Natural killer cell (primary cell): Measurements from ENCODE around the gene COL6A2. TPM values are rescaled to one million over a fixed set of nuclear protein-coding genes. Genes with fewer than 3 reads are reported as not detected.

ENCODE experiments used
- ATAC-seq, 3 donors: fragments of 150-1000 bp in 2 of 3; fragments of 200-7000 bp in 1 of 3; cut with Tn5 transposase; 1 replicate in 1 of 3; 2 replicates in 2 of 3; pipeline ENCODE4 v1.10.0; 2021; ENCODE audit warnings: mild to moderate bottlenecking in 2 of 3, moderate library complexity in 2 of 3
- DNase-seq, 2 donors: peaks; one replicate each; pipeline versions ENCODE4 v3.0.0 to v3.0.0-alpha.2; 2013 to 2021; ENCODE audit warnings: mixed read lengths in 1 of 2
- H3K27ac ChIP-seq: one replicate; pipeline ENCODE4 v1.5.1; 2013; ENCODE audit warnings: mild to moderate bottlenecking, low read length
- H3K27me3 ChIP-seq: one replicate; pipeline ENCODE4 v1.6.1; 2013; ENCODE audit warnings: low read length; ENCODE audit not compliant: control insufficient read depth, insufficient read depth
- H3K36me3 ChIP-seq: one replicate; pipeline ENCODE4 v1.6.1; 2013; ENCODE audit warnings: low read length; ENCODE audit not compliant: control insufficient read depth, insufficient read depth
- H3K4me1 ChIP-seq: one replicate; pipeline ENCODE4 v1.6.1; 2013; ENCODE audit warnings: low read length; ENCODE audit not compliant: control insufficient read depth, insufficient read depth
- H3K4me3 ChIP-seq: one replicate; pipeline ENCODE4 v1.5.1; 2013; ENCODE audit warnings: low read length
- H3K9me3 ChIP-seq: one replicate; pipeline ENCODE4 v1.6.1; 2013; ENCODE audit warnings: low read length; ENCODE audit not compliant: control insufficient read depth, insufficient read depth
- H3K27ac Mint-ChIP-seq, 2 donors: one replicate each; pipeline ENCODE4 v1.8.0; 2022; ENCODE audit warnings: mild to moderate bottlenecking in 2 of 2, mixed read lengths in 2 of 2, moderate library complexity in 1 of 2
- H3K27me3 Mint-ChIP-seq, 2 donors: one replicate each; pipeline ENCODE4 v1.8.0; 2022; ENCODE audit warnings: low read depth in 2 of 2, mixed read lengths in 2 of 2
- H3K36me3 Mint-ChIP-seq: one replicate; pipeline ENCODE4 v1.8.0; 2022; ENCODE audit warnings: mixed read lengths
- H3K4me1 Mint-ChIP-seq, 2 donors: one replicate each; pipeline ENCODE4 v1.8.0; 2022; ENCODE audit warnings: mixed read lengths in 2 of 2
- H3K4me3 Mint-ChIP-seq: one replicate; pipeline ENCODE4 v1.8.0; 2022; ENCODE audit warnings: mild to moderate bottlenecking, moderate library complexity, mixed read lengths
- H3K9me3 Mint-ChIP-seq, 2 donors: one replicate each; pipeline ENCODE4 v1.8.0; 2022; ENCODE audit warnings: mixed read lengths in 2 of 2
- CTCF ChIP-seq: fragments of 200-600 bp; IDR thresholded peaks from one replicate; pipeline ENCODE4 v1.8.0; 2022; ENCODE audit warnings: antibody characterized with exemption
- WGBS: methylation state at CpG from one replicate; pipeline ENCODE4 v1.1.7; 2013; ENCODE audit warnings: missing lambda C conversion rate; ENCODE audit not compliant: insufficient coverage; 5-methylcytosine and 5-hydroxymethylcytosine counted together
- intact Hi-C: fragments of 100-400 bp; cut with micrococcal nuclease; formaldehyde crosslinking; loops from one replicate; pipeline ENCODE4 v1.14.2; 2022
- total RNA-seq, 4 donors: library from RNA; stranded (reverse); fragments of 120-200 nt in 1 of 4; gene quantifications; one replicate each; pipeline versions ENCODE4 v1.2.3 to v1.2.4, GENCODE V29; 2013 to 2022

The COL6A2 gene
- total RNA-seq, 3 donors from 2014 or later (not counting 1 experiment from before 2014, with no cell fraction given) = 93.9 to 110 (median 97.2) TPM

- intact Hi-C loops = no loop called here
- H3K27me3 ChIP-seq = peaks cover 2% of the 10 kb centered on the region
- ATAC-seq = no peak
- WGBS = 100% methylated on average over 2 of the region's 2 CpGs
- H3K36me3 Mint-ChIP-seq = peaks cover 8% of the 10 kb centered on the region
- H3K27ac ChIP-seq = no peak overlapping the region
- H3K4me1 Mint-ChIP-seq = peaks cover 0 to 14% of the 10 kb centered on the region in 2 donors
- peaks cover 8 to 13% of the 10 kb centered on the region in 2 donors for H3K9me3 Mint-ChIP-seq
- peaks cover 10 to 11% of the 10 kb centered on the region in 2 donors for H3K27me3 Mint-ChIP-seq
- no peak overlapping the region for H3K27ac Mint-ChIP-seq
- peaks cover 5% of the 10 kb centered on the region for H3K9me3 ChIP-seq
- H3K4me3 ChIP-seq = no peak overlapping the region
- no peak for TF ChIP-seq CTCF
- DNase-seq = no peak
- H3K4me1 ChIP-seq = peaks cover 13% of the 10 kb centered on the region
- no peaks in the 10 kb centered on the region for H3K36me3 ChIP-seq
- H3K4me3 Mint-ChIP-seq = no peak overlapping the region
Observed at GRCh38 chr21:46088189-46088588, 9.7 kb upstream of the COL6A2 start.

- Mint-ChIP-seq H3K27me3 (peaks cover 10 to 11% of the 10 kb centered on the region in 2 donors), H3K4me1 (peaks cover 0 to 14% of the 10 kb centered on the region in 2 donors), H3K9me3 (peaks cover 8 to 13% of the 10 kb centered on the region in 2 donors), H3K36me3 (peaks cover 8% of the 10 kb centered on the region), H3K4me3 (no peak overlapping the region), H3K27ac (no peak overlapping the region)
- intact Hi-C loops = no loop called here
- no peak overlapping the region for H3K4me3 ChIP-seq
- peaks cover 5% of the 10 kb centered on the region for H3K9me3 ChIP-seq
- no peak for TF ChIP-seq CTCF
- H3K27ac ChIP-seq = no peak overlapping the region
- no peaks in the 10 kb centered on the region for H3K36me3 ChIP-seq
- ATAC-seq (no peak), DNase-seq (no peak)
- H3K27me3 ChIP-seq = peaks cover 2% of the 10 kb centered on the region
- peaks cover 20% of the 10 kb centered on the region for H3K4me1 ChIP-seq
- WGBS = 80% methylated on average over 5 of the region's 5 CpGs
Observed at GRCh38 chr21:46089285-46089684, 8.6 kb upstream of the COL6A2 start.

- Mint-ChIP-seq H3K27ac (peak overlapping the region; percentile 47 to 83), H3K27me3 (peaks cover 8 to 11% of the 10 kb centered on the region in 2 donors), H3K4me3 (peak overlapping the region; percentile 7), H3K4me1 (peaks cover 0 to 17% of the 10 kb centered on the region in 2 donors), H3K36me3 (peaks cover 8% of the 10 kb centered on the region), H3K9me3 (peaks cover 8 to 13% of the 10 kb centered on the region in 2 donors)
- no peak overlapping the region for H3K27ac ChIP-seq
- H3K9me3 ChIP-seq = peaks cover 5% of the 10 kb centered on the region
- H3K36me3 ChIP-seq = no peaks in the 10 kb centered on the region
- intact Hi-C loops = no loop called here
- TF ChIP-seq CTCF = no peak
- peak in 1 of 2 donors; percentile 17 for DNase-seq
- peaks cover 26% of the 10 kb centered on the region for H3K4me1 ChIP-seq
- ATAC-seq = peak in 1 of 3 donors; percentile 42
- WGBS = 83% methylated on average over 4 of the region's 4 CpGs
- peaks cover 2% of the 10 kb centered on the region for H3K27me3 ChIP-seq
- no peak overlapping the region for H3K4me3 ChIP-seq
Observed at GRCh38 chr21:46091118-46091517, 6.8 kb upstream of the COL6A2 start.

- H3K36me3 ChIP-seq = no peaks in the 10 kb centered on the region
- peaks cover 2% of the 10 kb centered on the region for H3K27me3 ChIP-seq
- Mint-ChIP-seq H3K4me3 (no peak overlapping the region), H3K9me3 (peaks cover 8 to 13% of the 10 kb centered on the region in 2 donors), H3K4me1 (peaks cover 0 to 17% of the 10 kb centered on the region in 2 donors), H3K36me3 (peaks cover 8% of the 10 kb centered on the region), H3K27me3 (peaks cover 11% of the 10 kb centered on the region in 2 donors), H3K27ac (peak overlapping the region; percentile 47 to 83)
- DNase-seq (no peak), ATAC-seq (no peak)
- no peak for TF ChIP-seq CTCF
- WGBS = 100% methylated on average over 5 of the region's 8 CpGs
- H3K4me1 ChIP-seq = peaks cover 26% of the 10 kb centered on the region
- H3K4me3 ChIP-seq = no peak overlapping the region
- intact Hi-C loops = no loop called here
- H3K27ac ChIP-seq = no peak overlapping the region
- peaks cover 5% of the 10 kb centered on the region for H3K9me3 ChIP-seq
Observed at GRCh38 chr21:46091631-46092025, 6.3 kb upstream of the COL6A2 start.
